ENCODE measurements around the gene RAX.

Gene RAX

GRCh38 chr18:59278793-59279192 lies 5.5 kb upstream of the RAX start:
- ATAC-seq: no peak
- TF ChIP-seq TSHZ2 (CRISPR knock-in tag; IDR thresholded peaks at IDR 0.05): no peak
- TF ChIP-seq PPARA (CRISPR knock-in tag; IDR thresholded peaks at IDR 0.05; ENCODE audit: borderline replicate concordance): no peak
- no peak for TF ChIP-seq RARB (CRISPR knock-in tag; IDR thresholded peaks at IDR 0.05)
- no peak for TF ChIP-seq TOX (CRISPR knock-in tag; IDR thresholded peaks at IDR 0.05; ENCODE audit: borderline replicate concordance)
- no peak for TF ChIP-seq ESRRG (CRISPR knock-in tag; IDR thresholded peaks at IDR 0.05)
- TF ChIP-seq POU6F1 (CRISPR knock-in tag; IDR thresholded peaks at IDR 0.05; ENCODE audit: borderline replicate concordance, low read depth): no peak
- TF ChIP-seq CSRNP3 (CRISPR knock-in tag; IDR thresholded peaks at IDR 0.05): no peak
- no peak for TF ChIP-seq SNAI2 (CRISPR knock-in tag; IDR thresholded peaks at IDR 0.05)
- no peak for TF ChIP-seq BACH2 (CRISPR knock-in tag; IDR thresholded peaks at IDR 0.05; ENCODE audit: borderline replicate concordance)
- no peak for TF ChIP-seq GLIS3 (CRISPR knock-in tag; IDR thresholded peaks at IDR 0.05)
- TF ChIP-seq ZFP3 (CRISPR knock-in tag; IDR thresholded peaks at IDR 0.05): no peak
- no peak for TF ChIP-seq OSR1 (CRISPR knock-in tag; IDR thresholded peaks at IDR 0.05)
- no peak for TF ChIP-seq PATZ1 (CRISPR knock-in tag; IDR thresholded peaks at IDR 0.05; ENCODE audit: borderline replicate concordance)
- TF ChIP-seq ZNF565 (CRISPR knock-in tag; conservative IDR thresholded peaks at IDR 0.05; ENCODE audit: low read depth): no peak
- no peak for TF ChIP-seq ISL1 (CRISPR knock-in tag; IDR thresholded peaks at IDR 0.05)
- TF ChIP-seq CSDC2 (CRISPR knock-in tag; IDR thresholded peaks at IDR 0.05): no peak
- no peak for TF ChIP-seq ZNF70 (CRISPR knock-in tag; IDR thresholded peaks at IDR 0.05)

- TF ChIP-seq TCF4 (CRISPR knock-in tag; IDR thresholded peaks at IDR 0.05; ENCODE audit: borderline replicate concordance) (no peak), CREB5 (CRISPR knock-in tag; IDR thresholded peaks at IDR 0.05; ENCODE audit: low read depth) (no peak), ESRRG (CRISPR knock-in tag; IDR thresholded peaks at IDR 0.05) (no peak), SNAI2 (CRISPR knock-in tag; IDR thresholded peaks at IDR 0.05) (no peak), ZNF70 (CRISPR knock-in tag; IDR thresholded peaks at IDR 0.05) (no peak), TSHZ2 (CRISPR knock-in tag; IDR thresholded peaks at IDR 0.05) (no peak), GLIS3 (CRISPR knock-in tag; IDR thresholded peaks at IDR 0.05) (no peak), TOX (CRISPR knock-in tag; IDR thresholded peaks at IDR 0.05; ENCODE audit: borderline replicate concordance) (no peak), OSR1 (CRISPR knock-in tag; IDR thresholded peaks at IDR 0.05) (no peak), RARB (CRISPR knock-in tag; IDR thresholded peaks at IDR 0.05) (no peak), CSRNP3 (CRISPR knock-in tag; IDR thresholded peaks at IDR 0.05) (no peak), ARNTL (CRISPR knock-in tag; IDR thresholded peaks at IDR 0.05; ENCODE audit: borderline replicate concordance, low read depth) (no peak), POU6F1 (CRISPR knock-in tag; IDR thresholded peaks at IDR 0.05; ENCODE audit: borderline replicate concordance, low read depth) (no peak), PPARA (CRISPR knock-in tag; IDR thresholded peaks at IDR 0.05; ENCODE audit: borderline replicate concordance) (no peak), CSDC2 (CRISPR knock-in tag; IDR thresholded peaks at IDR 0.05) (no peak), ZFP30 (CRISPR knock-in tag; IDR thresholded peaks at IDR 0.05) (no peak), ZC3H10 (CRISPR knock-in tag; IDR thresholded peaks at IDR 0.05) (no peak)
- no peak for ATAC-seq
These were observed 2.8 kb upstream of the RAX start for GRCh38 chr18:59276047-59276446.
